ENCODE measurements around the gene BLOC1S6.

Gene BLOC1S6

DNA sequence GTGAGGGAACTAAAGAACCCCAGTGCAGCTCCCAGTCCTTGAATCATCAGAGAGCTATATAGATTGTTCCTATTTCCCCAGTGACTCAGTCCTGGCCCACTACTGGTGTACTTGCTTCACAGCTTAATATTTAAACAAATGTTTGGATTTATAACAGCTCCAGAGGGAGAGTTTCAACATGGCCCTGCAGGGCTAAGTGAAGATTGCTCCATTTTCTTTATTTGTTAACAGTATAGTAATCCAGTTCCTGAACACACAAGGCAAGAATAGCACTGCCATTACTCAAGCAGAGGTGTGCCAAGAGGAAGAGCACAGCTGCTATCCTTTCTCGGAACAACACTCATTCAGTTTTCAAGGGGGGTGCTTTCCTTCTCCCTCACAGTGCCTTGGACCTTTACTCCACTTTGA is 54.2 kb downstream of the BLOC1S6 start:
- DNase-seq, result peak; percentile 88 to 97 (median 94)

- DNase-seq, result peak in 2 of 3 donors; percentile 42 to 63
Measured at GRCh38 chr15:45641999-45642932, 55.1 kb downstream of the BLOC1S6 start.

GRCh38 chr15:45644437-45644836 is 57.3 kb downstream of the BLOC1S6 start:
- peak in 1 of 3 donors; percentile 2 for DNase-seq

- peak; percentile 85 to 89 (median 89) for DNase-seq
Measured at GRCh38 chr15:45645026-45645980, 58.1 kb downstream of the BLOC1S6 start.

DNA sequence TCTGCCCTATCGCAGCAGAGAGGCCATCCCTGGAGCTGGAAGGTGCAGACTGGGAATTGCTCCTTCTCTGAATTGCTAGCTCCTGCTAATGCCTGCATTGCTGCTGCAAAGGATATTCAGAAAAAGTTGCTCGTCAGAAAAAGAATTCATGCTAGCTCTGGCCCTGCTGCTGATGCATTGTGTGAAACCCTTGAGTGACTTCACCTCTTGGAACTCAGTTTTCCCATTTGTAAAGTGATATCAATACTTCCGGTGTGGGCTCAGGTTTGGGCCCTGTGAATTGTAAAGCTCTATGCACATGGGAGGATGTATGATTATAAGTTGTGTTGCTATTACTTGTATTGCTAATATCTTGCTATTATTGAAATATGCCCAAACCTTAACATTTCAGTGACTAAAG is 59.0 kb downstream of the BLOC1S6 start:
- DNase-seq, result peak in 1 of 3 donors; percentile 9

GRCh38 chr15:45647828-45648227 is 60.6 kb downstream of the BLOC1S6 start:
- DNase-seq, result peak in 1 of 3 donors; percentile 9

- DNase-seq, result peak in 1 of 3 donors; percentile 15
Measured at GRCh38 chr15:45648521-45649200, 61.5 kb downstream of the BLOC1S6 start.

- peak; percentile 87 to 93 (median 87) for DNase-seq
Measured at GRCh38 chr15:45650007-45650406, 62.8 kb downstream of the BLOC1S6 start.

DNA sequence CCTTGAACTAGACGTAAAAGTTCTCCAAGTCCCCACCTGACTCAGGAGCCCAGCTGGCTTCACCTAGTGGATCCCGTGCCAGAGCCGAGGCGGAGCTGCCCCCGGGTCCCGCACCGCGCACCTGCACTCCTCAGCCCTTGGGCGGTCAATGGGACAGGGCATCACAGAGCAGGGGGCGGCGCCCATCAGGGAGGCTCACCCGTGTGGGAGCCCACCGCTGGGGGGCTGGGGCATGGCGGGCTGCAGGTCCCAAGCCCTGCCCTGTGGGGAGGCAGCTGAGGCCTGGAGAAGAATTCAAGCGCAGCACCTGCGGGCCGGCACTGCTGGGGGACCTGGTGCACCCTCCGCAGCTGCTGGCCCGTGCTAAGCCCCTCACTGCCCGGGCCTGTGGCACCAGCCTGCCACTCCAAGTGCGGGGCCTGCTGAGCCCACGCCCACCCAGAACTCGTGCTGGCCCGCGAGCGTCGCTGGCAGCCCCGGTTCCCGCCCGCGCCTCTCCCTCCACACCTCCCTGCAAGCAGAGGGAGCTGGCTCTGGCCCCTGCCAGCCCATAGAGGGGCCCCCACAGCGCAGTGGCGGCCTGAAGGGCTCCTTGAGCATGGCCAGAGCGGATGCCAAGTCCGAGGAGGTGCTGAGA is 63.8 kb downstream of the BLOC1S6 start:
- DNase-seq, result peak in 1 of 3 donors; percentile 0

DNA sequence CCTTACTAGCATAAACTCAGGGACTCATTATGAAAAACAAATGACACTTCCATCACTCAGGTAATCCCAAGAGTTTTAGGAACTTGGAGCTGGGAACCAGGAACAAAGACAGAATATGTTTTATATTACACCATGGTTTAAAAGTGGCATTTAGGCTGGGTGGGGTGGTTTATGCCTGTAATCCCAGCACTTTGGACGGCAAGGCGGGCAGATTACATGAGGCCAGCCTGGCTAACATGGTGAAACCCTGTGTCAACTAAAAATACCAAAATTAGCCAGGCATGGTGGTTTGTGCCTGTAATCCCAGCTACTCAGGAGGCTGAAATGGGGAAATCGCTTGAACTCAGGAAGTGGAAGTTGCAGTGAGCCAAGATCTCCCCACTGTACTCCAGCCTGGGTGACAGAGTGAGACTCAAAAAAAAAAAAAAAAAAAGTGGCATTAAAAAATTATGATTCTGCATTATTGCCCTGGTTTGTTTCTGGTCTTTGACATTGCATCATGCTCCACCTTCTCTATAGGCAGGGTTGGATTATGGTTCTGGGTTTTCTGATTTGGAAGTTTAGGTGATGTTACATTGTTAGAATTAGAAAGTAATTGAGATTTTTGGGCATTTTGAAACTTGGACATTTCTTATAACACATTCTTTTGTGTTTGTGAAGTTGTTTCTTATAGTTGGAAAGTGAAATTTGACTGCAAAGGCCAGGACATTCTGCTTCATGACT is 66.7 kb downstream of the BLOC1S6 start:
- peak; percentile 79 to 88 (median 88) for DNase-seq

DNA sequence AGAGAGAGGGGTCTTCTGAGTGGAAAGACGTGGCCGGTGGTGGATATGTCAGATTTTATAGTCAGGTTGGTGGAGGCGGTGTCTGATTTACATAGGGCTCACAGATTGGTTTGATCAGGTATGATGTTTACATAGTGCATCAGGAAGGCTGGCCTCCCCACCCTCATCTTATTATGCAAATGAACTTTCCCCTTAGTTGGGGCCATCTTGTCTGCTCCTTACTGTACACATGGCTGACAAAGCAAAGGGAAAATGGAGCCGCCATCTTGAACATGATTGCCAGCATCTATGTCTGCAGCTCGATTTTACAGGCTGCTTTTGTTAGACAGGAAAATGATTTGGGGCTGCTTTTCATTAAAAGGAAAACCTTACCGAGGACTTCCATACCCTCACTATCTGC is 67.6 kb downstream of the BLOC1S6 start:
- no peak for DNase-seq

DNA sequence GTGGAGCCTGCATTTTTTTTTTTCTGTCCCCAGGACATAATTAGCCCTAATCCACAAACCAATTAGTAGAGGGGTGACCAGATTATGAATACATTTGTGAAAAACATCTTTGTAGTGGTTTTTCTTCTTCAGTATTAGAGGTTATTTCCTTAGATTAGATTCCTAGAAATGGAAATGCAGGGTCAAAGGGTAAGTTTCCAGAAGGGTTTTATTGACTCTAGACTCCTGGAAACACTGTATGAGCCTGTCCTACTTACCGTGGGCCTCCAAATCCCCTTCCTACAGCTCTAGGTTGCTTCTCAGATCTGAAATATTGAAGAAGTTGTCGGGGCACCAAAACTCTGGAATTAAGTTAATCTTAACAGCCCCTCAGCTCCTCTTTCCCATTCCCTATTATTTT is 70.1 kb downstream of the BLOC1S6 start:
- no peak for DNase-seq

GRCh38 chr15:45657764-45658545 is 70.8 kb downstream of the BLOC1S6 start:
- no peak for DNase-seq
